Central memory CD8-positive, alpha-beta T cell (primary cell): ENCODE measurements around the gene STIL.
"Not testable (repeated sequence)": the region's sequence is repeated elsewhere in the genome, so short reads cannot be mapped to it uniquely, and the experiment has no call there.

Experiments
- ATAC-seq: fragments of 150-1000 bp; cut with Tn5 transposase; replicated peaks from 2 replicates; pipeline ENCODE4 v1.10.0; 2022; ENCODE audit warnings: mild to moderate bottlenecking, moderate FRiP score, moderate number of reproducible peaks; ENCODE audit not compliant: poor library complexity, severe bottlenecking; ENCODE audit errors: extremely low read depth
- DNase-seq, 2 donors: peaks; one replicate each; pipeline ENCODE4 v3.0.0; 2021; ENCODE audit warnings: low spot score in 2 of 2
- H3K27ac Mint-ChIP-seq: one replicate; pipeline ENCODE4 v1.8.0; 2022; ENCODE audit warnings: low read depth, mild to moderate bottlenecking, moderate library complexity, mixed read lengths
- H3K27me3 Mint-ChIP-seq: one replicate; pipeline ENCODE4 v1.8.0; 2022; ENCODE audit warnings: mixed read lengths
- H3K36me3 Mint-ChIP-seq: one replicate; pipeline ENCODE4 v1.8.0; 2022; ENCODE audit warnings: mild to moderate bottlenecking, moderate library complexity, mixed read lengths; ENCODE audit not compliant: insufficient read depth
- H3K4me1 Mint-ChIP-seq: one replicate; pipeline ENCODE4 v1.8.0; 2022; ENCODE audit warnings: mixed read lengths
- H3K4me3 Mint-ChIP-seq: one replicate; pipeline ENCODE4 v1.8.0; 2022; ENCODE audit warnings: mild to moderate bottlenecking, moderate library complexity, mixed read lengths
- H3K9me3 Mint-ChIP-seq: one replicate; pipeline ENCODE4 v1.8.0; 2022; ENCODE audit warnings: mixed read lengths

The STIL gene

DNA sequence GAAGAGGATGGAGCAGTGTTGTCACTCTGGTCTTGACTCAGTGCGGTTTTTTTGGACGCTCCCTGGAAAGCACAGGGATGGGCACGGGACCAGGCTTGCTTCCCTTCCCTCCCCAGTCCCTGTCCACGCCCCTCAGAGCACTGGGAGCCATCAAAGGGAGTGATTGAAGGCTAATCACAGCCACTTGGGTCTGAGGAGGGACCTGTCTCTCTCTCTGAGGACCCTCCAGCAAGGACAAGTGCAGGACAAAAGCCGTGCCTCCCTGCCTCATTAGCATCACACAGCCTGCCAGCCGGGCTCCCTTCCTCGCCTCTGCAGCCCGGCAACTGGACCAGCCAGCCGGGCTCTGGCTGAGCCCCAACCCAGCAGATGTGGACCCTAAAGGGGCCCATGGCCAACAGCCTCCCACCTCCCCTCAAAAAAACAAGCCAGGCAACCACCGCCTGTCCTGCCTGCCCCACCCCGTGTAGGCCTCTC, 105.5 kb downstream of the STIL start:
- H3K9me3 Mint-ChIP-seq: no peaks in the 10 kb centered on the region
- H3K36me3 Mint-ChIP-seq: no peaks in the 10 kb centered on the region
- H3K27me3 Mint-ChIP-seq: peaks cover 51% of the 10 kb centered on the region
- no peak overlapping the region for H3K4me3 Mint-ChIP-seq
- H3K4me1 Mint-ChIP-seq: no peaks in the 10 kb centered on the region
- DNase-seq (no peak), ATAC-seq (no peak)
- no peak overlapping the region for H3K27ac Mint-ChIP-seq

DNA sequence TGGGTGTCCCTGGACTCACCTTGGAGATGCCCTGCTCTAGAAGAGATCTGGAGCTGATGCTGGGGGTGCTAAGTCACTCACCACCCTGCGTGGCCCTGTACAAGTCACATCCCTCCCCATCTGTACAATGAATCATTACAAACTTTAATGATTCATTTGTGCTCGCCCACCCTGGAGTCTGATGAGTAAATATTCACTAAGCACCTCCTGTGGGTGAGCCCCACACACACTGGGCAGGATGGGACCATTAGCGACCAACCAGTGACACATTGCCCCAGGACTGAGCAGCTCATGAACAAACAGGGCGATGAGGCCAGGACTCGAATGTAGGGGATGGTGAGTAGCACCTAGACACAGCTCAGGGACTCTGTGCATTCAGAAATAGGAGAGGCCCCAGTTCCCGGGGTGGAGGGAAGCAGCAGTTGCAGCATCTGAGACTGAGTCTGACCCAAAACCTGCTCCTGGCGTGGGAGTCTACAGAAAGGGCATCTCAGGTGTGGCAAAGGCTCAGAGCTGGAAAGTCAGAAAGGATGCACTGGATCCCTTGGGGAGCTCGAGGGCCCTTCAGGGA, 106.1 kb downstream of the STIL start:
- Mint-ChIP-seq H3K27me3 (peaks cover 56% of the 10 kb centered on the region), H3K4me1 (no peaks in the 10 kb centered on the region), H3K9me3 (no peaks in the 10 kb centered on the region), H3K4me3 (no peak overlapping the region), H3K27ac (no peak overlapping the region), H3K36me3 (no peaks in the 10 kb centered on the region)
- no peak for ATAC-seq
- no peak for DNase-seq

DNA sequence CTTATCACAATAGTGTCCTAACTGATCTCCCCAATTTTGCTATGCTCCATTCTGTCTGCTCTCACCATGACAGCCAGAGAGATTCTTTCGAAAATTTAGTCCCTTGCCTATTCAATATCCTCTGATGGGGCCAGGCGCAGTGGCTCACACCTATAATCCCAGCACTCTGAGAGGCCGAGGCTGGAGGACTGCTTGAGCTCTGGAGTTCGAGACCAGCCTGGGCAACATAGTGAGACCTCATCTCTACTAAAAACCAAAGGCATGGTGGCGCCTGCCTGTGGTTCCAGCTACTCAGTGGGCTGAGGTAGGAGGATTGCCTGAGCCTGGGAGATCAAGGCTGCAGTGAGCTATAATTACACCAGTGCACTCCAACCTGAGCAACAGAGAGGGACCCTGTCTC, 108.0 kb downstream of the STIL start:
- Mint-ChIP-seq H3K36me3 (no peaks in the 10 kb centered on the region), H3K27me3 (peaks cover 57% of the 10 kb centered on the region)
- no peak for ATAC-seq

DNA sequence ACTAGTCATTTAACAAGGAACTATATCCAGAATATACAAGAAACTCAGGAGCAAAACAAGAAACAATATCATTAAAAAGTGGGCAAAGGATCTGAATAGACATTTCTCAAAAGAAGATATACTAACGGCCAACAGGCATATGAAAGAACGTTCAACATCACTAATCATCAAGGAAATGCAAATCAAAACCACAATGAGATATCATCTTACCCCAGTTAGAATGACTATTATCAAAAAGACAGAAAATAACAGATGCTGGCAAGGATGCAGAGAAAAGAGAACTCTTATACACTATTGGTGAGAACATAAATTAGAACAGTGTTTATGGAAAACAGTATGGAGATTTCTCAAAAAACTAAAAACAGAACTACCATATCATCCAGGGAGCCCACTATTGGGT, 110.4 kb downstream of the STIL start:
- not testable (repeated sequence) for H3K4me1 Mint-ChIP-seq, ATAC-seq, H3K9me3 Mint-ChIP-seq, DNase-seq, H3K4me3 Mint-ChIP-seq, H3K27ac Mint-ChIP-seq, H3K36me3 Mint-ChIP-seq
- peaks cover 61% of the 10 kb centered on the region for H3K27me3 Mint-ChIP-seq

More for the DNA sequence above, 108.0 kb downstream of the STIL start:
- no peak overlapping the region for H3K27ac Mint-ChIP-seq
- no peak for DNase-seq
- no peaks in the 10 kb centered on the region for H3K4me1 Mint-ChIP-seq
- H3K9me3 Mint-ChIP-seq: no peaks in the 10 kb centered on the region
- H3K4me3 Mint-ChIP-seq: no peak overlapping the region

DNA sequence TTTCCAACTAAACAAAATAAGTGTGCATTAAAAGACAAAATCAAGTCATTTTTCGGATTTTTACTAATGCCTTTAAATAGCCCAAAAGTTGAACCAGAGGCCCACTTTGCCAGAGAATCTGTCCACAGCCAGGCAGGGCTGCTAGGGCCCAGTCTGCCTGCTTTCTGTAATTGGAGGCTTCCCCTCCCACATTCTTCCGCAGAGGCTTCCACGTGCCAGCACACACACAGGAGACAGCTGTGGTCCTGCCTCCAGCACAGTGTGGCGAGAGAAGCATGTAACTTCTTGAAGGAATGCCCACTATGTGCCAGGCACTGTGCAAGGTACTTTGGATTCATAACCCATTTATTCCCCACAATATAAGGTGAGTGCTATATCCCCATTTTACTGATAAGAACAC, 112.8 kb downstream of the STIL start:
- no peak overlapping the region for H3K27ac Mint-ChIP-seq
- no peaks in the 10 kb centered on the region for H3K4me1 Mint-ChIP-seq
- DNase-seq (no peak), ATAC-seq (no peak)
- peaks cover 66% of the 10 kb centered on the region for H3K27me3 Mint-ChIP-seq
- no peak overlapping the region for H3K4me3 Mint-ChIP-seq
- no peaks in the 10 kb centered on the region for H3K9me3 Mint-ChIP-seq
- H3K36me3 Mint-ChIP-seq: no peaks in the 10 kb centered on the region
